HG03439 (cell line): Measurements from ENCODE around the gene SLC6A1.

Experiments
- ATAC-seq: cut with Tn5 transposase; IDR thresholded peaks from one replicate; pipeline ENCODE4 v1.9.1; 2021; ENCODE audit warnings: mild to moderate bottlenecking, moderate library complexity; ENCODE audit not compliant: unreplicated experiment

Gene SLC6A1

DNA sequence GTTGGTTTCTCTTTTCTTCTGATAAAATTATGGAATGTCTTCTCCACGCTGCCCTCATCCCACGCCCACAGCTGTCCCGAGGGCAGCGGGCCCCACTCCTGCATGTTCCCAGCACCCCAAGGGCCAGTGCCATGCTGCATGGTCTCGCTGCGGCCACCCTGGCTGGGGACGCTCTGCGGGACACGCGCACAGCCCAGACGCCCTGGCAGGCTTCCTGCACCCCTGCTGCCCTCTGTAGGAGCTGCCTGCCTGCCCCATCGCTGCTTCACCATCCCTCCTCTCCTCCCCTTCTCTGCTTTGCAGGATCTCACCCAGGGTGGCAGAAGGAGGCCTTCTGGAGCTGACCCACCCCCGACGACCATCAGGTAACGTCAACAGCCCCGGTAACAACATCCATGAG is 22.8 kb downstream of the SLC6A1 start:
- no peak for ATAC-seq

GRCh38 chr3:11016727-11017126 is 24.2 kb downstream of the SLC6A1 start:
- no peak for ATAC-seq

DNA sequence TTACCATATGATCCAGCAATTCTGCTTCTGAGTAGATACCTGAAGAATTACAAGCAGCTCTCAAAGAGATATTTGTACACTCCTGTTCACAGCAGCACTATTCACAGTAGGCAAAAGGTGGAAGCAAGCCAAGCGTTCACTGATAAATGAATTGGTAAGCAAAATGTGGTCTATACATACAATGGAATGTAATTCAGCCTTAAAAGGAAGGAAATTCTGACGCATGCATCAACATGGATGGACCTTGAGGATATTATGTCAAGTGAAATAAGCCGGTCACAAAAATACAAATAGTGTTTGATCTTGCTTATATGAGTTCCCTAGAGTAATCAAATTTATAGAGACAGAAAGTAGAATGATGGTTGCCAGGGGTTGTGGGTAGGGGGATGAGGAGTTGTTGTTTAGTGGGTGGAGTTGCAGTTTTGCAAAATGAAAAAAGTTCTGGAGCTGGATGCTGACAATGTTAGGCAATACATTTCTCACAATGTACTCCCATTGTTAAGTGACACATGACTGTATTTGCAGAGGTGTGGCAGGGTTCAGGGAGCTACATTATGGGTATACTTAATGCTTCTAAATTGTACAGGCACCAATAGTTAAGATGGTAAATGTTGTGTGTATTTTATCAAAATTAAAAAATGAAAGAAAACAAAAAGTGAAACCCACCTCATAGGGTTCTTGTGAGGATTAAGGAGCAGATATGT is 26.7 kb downstream of the SLC6A1 start:
- no peak for ATAC-seq

DNA sequence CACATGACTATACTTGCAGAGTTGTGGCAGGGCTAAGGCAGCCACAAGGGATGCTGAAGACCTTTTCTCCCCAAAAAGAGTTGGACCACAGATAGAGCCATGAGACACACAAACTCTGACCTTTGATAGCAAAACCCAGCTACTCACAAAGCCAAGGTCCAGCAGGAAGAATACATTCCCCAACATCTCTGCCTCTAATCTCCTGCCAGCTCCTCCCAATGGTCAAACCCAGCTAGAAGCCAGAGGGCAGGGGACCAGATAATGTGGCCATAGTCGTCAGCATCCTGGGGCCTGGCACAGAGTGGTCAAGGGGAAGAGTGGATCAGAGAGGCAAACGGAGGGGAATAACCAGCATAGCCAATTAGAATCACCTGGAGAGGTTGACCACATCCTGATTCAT is 28.2 kb downstream of the SLC6A1 start:
- no peak for ATAC-seq

DNA sequence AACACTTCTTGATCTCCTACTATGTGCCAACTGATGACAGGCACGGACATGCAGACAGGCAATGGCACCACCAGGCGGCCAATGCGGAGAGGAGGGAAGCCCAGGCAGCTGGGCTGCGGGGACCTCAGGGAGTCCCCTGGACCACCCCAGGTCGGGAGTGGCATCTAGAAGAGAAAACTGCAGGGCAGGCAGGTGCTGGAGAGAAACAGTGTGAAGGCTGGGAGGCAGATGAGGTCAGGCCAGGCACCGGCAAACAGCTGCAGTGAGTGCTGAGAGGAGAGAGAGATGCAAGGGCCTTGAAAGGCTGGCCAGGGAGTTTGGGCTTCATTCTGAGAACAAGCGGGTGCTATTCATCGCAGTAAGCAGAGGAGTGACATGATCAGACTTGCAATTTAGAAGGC is 29.1 kb downstream of the SLC6A1 start:
- no peak for ATAC-seq

GRCh38 chr3:11022115-11022514 is 29.6 kb downstream of the SLC6A1 start:
- ATAC-seq = no peak

GRCh38 chr3:11024181-11024580 is 31.6 kb downstream of the SLC6A1 start:
- ATAC-seq = no peak

GRCh38 chr3:11029948-11030347 is 37.4 kb downstream of the SLC6A1 start:
- no peak for ATAC-seq

- ATAC-seq = no peak
These were observed 41.3 kb downstream of the SLC6A1 start for GRCh38 chr3:11033871-11034270.

DNA sequence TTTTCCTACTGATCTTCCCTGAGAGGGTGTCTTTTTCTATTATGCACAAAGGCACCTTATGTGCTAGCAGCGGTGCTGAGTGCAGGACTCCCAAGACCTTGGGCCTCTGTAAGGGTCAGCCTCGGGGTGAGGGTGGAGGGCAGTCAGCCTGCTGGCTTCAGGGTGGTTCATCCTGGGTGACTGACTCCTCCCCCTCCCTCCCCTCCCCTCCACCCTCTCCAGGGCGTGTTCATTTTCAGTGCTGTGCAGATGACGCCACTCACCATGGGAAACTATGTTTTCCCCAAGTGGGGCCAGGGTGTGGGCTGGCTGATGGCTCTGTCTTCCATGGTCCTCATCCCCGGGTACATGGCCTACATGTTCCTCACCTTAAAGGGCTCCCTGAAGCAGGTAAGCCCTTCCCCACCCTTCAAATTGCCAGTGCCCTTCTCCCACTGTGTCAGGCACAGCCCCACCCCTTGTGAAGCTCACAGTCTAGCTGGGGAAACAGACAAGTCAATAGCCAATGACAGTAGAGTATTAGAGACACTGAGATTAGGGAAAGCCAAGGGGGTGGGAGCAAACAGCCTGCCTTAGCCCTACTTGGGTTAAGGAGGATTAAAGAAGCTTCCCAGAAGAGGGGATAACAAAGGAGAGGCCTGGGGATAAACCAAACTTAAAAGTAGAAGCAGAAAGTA is 41.9 kb downstream of the SLC6A1 start:
- no peak for ATAC-seq

GRCh38 chr3:11035757-11036505 is 43.4 kb downstream of the SLC6A1 start:
- ATAC-seq = no peak

DNA sequence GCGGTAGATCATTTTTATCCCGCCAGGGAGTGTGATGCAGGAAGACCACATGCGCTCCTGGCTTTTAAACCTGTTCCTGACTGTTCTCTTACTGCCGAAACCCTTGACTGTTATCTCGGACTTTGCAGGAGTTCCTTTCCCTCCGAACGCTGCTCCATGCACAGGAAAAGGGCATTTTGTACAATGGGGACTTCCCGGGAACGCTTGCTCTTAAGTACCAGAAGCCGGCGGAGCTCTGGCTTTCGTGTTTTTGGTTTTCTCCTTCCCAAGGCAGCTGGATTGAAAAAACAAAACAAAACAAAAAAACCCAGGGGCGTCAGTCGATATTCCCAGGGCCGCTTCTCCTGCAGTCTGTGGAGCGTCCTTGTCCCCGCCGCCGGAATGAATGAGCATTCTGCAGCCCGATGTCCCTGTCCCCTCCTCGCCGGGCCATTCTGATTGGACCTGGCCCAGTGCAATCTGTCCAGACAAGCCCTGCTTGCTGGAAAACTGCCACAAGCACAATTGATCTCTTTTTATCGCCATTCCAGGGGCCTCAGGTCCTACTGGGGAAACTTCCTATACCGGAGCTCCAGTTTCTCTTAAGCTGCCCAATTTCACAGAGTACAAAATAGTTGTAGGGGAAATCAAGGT is 44.8 kb downstream of the SLC6A1 start:
- no peak for ATAC-seq

DNA sequence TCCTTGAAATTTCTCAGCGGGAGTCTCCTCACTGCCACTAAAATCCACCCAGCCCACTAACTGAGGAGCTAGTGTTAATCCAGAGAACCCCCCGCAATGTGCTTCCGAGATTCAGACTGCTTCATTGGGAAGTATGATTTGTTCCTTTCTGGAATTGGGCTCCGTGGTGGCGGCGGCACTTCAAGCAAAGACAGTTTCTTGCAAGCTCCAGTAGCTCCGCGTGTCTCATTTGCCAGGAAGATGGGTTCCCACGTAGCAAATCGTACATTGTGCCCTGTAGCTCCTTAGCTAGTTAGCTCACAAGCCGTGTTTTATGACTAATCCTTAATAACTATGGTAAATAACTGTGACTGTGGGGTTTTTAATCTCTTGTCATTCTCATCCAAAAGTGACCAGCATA is 45.4 kb downstream of the SLC6A1 start:
- no peak for ATAC-seq

DNA sequence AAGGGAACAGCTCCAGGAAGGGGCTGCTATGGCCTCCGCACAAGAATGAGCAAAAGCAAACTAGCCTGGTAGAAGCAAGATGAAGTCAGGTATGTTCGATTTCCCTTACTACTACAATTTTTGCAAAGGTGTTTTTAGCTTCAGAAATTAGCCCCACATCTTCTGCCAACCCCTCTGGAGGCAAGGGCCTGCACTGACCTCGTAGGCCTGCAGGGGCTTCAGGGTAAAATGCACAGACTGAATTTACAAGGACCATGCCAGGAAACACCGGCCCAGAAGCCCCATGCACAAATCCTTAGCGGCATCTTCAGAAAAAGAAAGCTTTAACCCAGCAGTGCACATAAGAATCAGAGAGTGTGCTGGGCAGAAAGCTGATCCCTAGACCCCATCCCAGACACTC is 53.0 kb downstream of the SLC6A1 start:
- no peak for ATAC-seq

DNA sequence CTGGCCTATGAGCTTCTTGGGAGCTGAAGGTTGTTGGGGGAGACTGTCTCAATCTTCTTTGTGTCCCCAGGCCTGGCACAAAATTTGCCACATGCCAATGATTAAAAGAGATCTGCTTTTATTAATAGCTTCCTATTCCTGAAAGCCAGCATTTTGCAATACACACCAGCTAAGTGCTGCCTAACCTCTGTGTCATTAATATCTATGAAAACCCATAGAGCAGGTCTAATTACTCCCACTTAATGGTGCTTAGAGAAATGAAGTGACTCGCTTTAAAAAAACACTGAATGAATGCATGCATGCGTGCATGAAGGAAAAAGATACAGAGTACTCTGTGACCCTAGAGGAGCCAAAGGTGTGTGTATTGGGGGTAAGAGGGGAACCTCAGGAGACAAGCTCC is 55.0 kb downstream of the SLC6A1 start:
- ATAC-seq = no peak

DNA sequence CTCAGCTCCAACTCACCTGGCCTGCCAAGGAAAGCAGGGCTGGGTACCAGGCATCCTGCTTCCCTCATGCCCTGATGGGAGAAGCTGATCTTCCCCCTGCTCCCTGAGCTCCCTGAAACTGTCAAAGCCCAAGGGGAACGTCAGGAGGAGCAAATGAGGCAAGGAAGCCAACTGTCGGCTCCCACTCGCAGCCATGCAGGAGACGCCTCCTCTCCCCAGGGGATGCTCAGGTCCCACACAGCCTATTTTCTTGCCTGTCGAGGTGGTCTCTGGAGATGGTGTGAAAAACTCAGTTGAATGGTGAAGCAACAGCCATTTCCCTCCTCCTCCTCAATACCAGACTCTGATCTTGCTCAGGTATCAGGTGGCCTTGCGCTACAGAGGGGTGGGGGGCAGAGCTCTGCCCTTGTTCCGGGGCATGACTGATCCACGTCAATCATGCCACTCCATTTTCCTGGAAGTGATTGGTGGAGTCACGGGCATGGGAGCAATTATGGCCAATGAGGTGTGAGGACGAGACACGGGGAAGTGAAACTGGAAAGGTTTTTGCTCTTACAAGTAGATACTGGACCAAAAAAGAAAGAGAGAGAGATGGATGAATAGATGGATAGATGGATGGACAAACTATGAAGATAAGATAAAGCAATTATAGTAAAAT is 58.2 kb downstream of the SLC6A1 start:
- ATAC-seq = no peak

DNA sequence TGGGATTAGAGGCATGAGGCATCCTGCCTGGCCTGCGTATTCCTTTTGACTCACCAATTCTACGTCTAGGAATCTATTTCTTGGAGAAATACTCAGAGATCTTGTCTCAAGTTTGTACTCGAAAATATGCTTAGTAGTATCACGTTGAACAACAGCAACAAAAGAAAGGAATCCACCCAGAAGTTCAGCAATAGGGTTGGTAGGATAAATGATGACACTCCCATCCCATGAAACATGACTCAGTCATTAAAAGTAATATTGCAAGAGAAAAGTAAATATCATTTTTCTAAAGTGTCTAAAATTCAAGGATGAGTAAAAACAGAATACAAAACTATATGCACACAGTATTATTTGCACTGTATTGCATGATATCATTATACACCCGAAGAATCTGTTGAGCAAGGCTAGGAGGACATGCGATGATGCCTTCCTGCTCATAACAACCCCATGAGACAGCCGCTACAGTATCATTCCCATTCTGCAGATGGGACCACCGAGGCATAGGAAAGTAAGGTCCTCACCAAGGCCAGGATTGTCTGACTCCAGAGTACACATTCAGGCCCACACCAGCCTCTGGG is 61.5 kb downstream of the SLC6A1 start:
- ATAC-seq = no peak

- no peak for ATAC-seq
These were observed 62.3 kb downstream of the SLC6A1 start for GRCh38 chr3:11054739-11055438.

DNA sequence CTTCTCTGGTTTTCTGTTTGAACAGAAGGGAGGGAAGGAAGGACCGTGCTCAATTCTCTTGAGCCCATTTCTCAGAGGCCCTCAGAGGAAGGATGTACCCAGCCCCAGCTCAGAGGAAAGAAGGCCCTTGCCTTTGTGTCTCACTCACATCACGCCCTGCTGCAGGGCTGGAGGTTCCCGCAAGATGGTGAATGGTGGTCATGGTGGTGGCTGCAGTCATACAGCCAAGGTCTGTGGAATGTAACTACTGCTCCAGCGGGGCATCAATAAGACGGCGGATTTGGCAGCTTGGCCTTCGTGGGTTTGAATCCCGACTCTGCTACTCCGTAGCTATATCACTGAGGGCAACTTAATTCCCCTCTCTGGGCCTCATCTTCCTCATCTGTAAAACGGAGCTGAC is 62.9 kb downstream of the SLC6A1 start:
- no peak for ATAC-seq

DNA sequence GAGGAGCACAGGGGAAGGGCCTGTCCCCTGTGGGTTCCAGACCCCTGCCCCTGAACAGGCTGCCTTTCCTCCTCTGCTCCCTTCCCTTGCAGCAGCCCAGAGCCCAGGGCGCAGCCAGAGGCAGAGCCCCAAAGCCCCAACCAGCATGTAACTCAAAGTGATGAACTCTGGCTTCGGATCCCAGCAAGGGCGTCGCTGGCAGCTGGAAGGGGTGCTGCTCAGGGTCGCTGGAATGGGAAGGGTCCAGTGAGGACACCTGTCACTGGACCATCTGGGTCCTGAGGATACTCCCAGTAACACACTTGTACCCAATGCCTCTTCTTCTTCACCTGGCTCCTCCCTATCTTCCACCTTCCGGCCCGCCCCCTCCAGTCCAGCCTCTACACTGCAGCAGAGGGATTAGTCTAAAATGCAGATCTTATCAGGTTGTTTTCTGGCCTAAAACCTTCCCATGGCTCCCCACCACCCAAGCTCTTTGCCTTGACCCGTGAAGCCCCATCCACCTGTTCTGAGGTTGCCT is 64.0 kb downstream of the SLC6A1 start:
- ATAC-seq = no peak
